ENCODE measurements around the gene OR51B5. TPM values are rescaled to one million over a fixed set of nuclear protein-coding genes. Genes with fewer than 3 reads are reported as not detected.

Gene OR51B5
- total RNA-seq = not detected
- long read RNA-seq = 0 reads

- no peak within 1 kb of the TSS for H3K27ac ChIP-seq
- H3K36me3 ChIP-seq = no peaks in the 10 kb centered on the region
- no peak within 1 kb of the TSS for H3K4me3 ChIP-seq
- no peak for DNase-seq
- no peak for ATAC-seq
- no peaks in the 10 kb centered on the region for H3K27me3 ChIP-seq
- intact Hi-C loops (cut with DNase I) = no loop called here
- H3K4me1 ChIP-seq = no peaks in the 10 kb centered on the region
- no peaks in the 10 kb centered on the region for H3K9me3 ChIP-seq
- TF ChIP-seq CTCF (IDR thresholded peaks at IDR 0.05) = no peak
Measured at GRCh38 chr11:5343474-5344335, at the start of gene OR51B5. TSS of gene OR51B5 (minus strand) at chr11:5343524. CDS start at chr11:5343524, 0 bp downstream.

- DNase-seq (no peak), ATAC-seq (no peak)
- Histone ChIP-seq H3K9me3 (no peaks in the 10 kb centered on the region), H3K36me3 (no peaks in the 10 kb centered on the region), H3K27ac (no peak overlapping the region), H3K4me1 (no peaks in the 10 kb centered on the region), H3K4me3 (no peak overlapping the region), H3K27me3 (no peaks in the 10 kb centered on the region)
- intact Hi-C loops (cut with DNase I) = no loop called here
- TF ChIP-seq CTCF (IDR thresholded peaks at IDR 0.05) = no peak
Measured at GRCh38 chr11:5390210-5390609, 46.9 kb upstream of the OR51B5 start.

- H3K4me1 ChIP-seq = no peaks in the 10 kb centered on the region
- H3K4me3 ChIP-seq = no peak overlapping the region
- no peak for ATAC-seq
- intact Hi-C loops (cut with DNase I) = no loop called here
- no peak for DNase-seq
- no peaks in the 10 kb centered on the region for H3K9me3 ChIP-seq
- no peak overlapping the region for H3K27ac ChIP-seq
- no peak for TF ChIP-seq CTCF (IDR thresholded peaks at IDR 0.05)
- no peaks in the 10 kb centered on the region for H3K36me3 ChIP-seq
- H3K27me3 ChIP-seq = no peaks in the 10 kb centered on the region
Measured at GRCh38 chr11:5384335-5384734, 41.0 kb upstream of the OR51B5 start.

- no peak within 1 kb of the TSS for H3K27ac ChIP-seq
- H3K4me3 ChIP-seq = no peak within 1 kb of the TSS
- ATAC-seq (no peak), DNase-seq (no peak)
- TF ChIP-seq CTCF (IDR thresholded peaks at IDR 0.05) = no peak
- no peaks in the 10 kb centered on the region for H3K36me3 ChIP-seq
- no peaks in the 10 kb centered on the region for H3K27me3 ChIP-seq
- H3K9me3 ChIP-seq = no peaks in the 10 kb centered on the region
- H3K4me1 ChIP-seq = no peaks in the 10 kb centered on the region
- intact Hi-C loops (cut with DNase I) = no loop called here
Measured at GRCh38 chr11:5383576-5383975, 40.3 kb upstream of the OR51B5 start, which contains the start of gene OR51M1. TSS of gene OR51M1 (plus strand) at chr11:5383812. CDS start at chr11:5389399, 5,587 bp downstream.

- no peak for DNase-seq
Measured at GRCh38 chr11:5380740-5381342, 37.5 kb upstream of the OR51B5 start.

More at GRCh38 chr11:5380740-5381342, 37.5 kb upstream of the OR51B5 start:
- Histone ChIP-seq H3K27ac (no peak overlapping the region), H3K9me3 (no peaks in the 10 kb centered on the region), H3K36me3 (no peaks in the 10 kb centered on the region), H3K4me3 (no peak overlapping the region), H3K4me1 (no peaks in the 10 kb centered on the region), H3K27me3 (no peaks in the 10 kb centered on the region)
- peak; percentile 91 for ATAC-seq
- TF ChIP-seq CTCF (IDR thresholded peaks at IDR 0.05) = peak; percentile 69
- intact Hi-C loops (cut with DNase I) = no loop called here

All from upper lobe of right lung (tissue), 1 donor.